H9 (cell line): Measurements from ENCODE around the gene DGKB. TPM values are rescaled to one million over a fixed set of nuclear protein-coding genes. Genes with fewer than 3 reads are reported as not detected.

Experiments
- DNase-seq: peaks from one replicate; pipeline ENCODE4 v3.0.0-alpha.2; 2017
- H2AFZ ChIP-seq: one replicate; pipeline ENCODE4 v1.6.1; 2013; ENCODE audit warnings: mild to moderate bottlenecking, low read length, control low read depth, moderate library complexity
- H2AK5ac ChIP-seq: 2 replicates; pipeline ENCODE4 v1.6.1; 2013; ENCODE audit warnings: low read length, control low read depth, mixed read lengths; ENCODE audit not compliant: insufficient read length
- H2BK120ac ChIP-seq: one replicate; pipeline ENCODE4 v1.6.1; 2013; ENCODE audit warnings: low read depth, mild to moderate bottlenecking, low read length, control low read depth, inconsistent platforms; ENCODE audit not compliant: poor library complexity, severe bottlenecking
- H2BK12ac ChIP-seq: 2 replicates; pipeline ENCODE4 v1.6.1; 2013; ENCODE audit warnings: low read length, control low read depth, mixed read lengths, low read depth; ENCODE audit not compliant: insufficient read length
- H2BK15ac ChIP-seq: 2 replicates; pipeline ENCODE4 v1.6.1; 2013; ENCODE audit warnings: low read depth, low read length, control low read depth
- H2BK20ac ChIP-seq: one replicate; pipeline ENCODE4 v1.6.1; 2013; ENCODE audit warnings: low read depth, mild to moderate bottlenecking, low read length, control low read depth, inconsistent platforms; ENCODE audit not compliant: poor library complexity, severe bottlenecking
- H2BK5ac ChIP-seq: 2 replicates; pipeline ENCODE4 v1.6.1; 2013; ENCODE audit warnings: low read length, control low read depth, mixed read lengths; ENCODE audit not compliant: insufficient read length
- H3K14ac ChIP-seq: 2 replicates; pipeline ENCODE4 v1.6.1; 2013; ENCODE audit warnings: low read length, control low read depth; ENCODE audit not compliant: insufficient read depth
- H3K18ac ChIP-seq: 2 replicates; pipeline ENCODE4 v1.6.1; 2013; ENCODE audit warnings: low read depth, mild to moderate bottlenecking, mixed read lengths, low read length, control low read depth; ENCODE audit not compliant: insufficient read length
- H3K23ac ChIP-seq: 2 replicates; pipeline ENCODE4 v1.6.1; 2013; ENCODE audit warnings: low read length, control low read depth, mixed read lengths, low read depth; ENCODE audit not compliant: insufficient read length
- H3K23me2 ChIP-seq: 2 replicates; pipeline ENCODE4 v1.6.1; 2013; ENCODE audit warnings: low read depth, mild to moderate bottlenecking, mixed read lengths, low read length, control low read depth; ENCODE audit not compliant: insufficient read length, poor library complexity, severe bottlenecking
- H3K27ac ChIP-seq: 2 replicates; pipeline ENCODE4 v1.5.1; 2013; ENCODE audit warnings: low read length, control low read depth, mixed read lengths, low read depth; ENCODE audit not compliant: insufficient read length
- H3K27me3 ChIP-seq: 2 replicates; pipeline ENCODE4 v1.6.1; 2013; ENCODE audit warnings: low read length, control low read depth, inconsistent platforms; ENCODE audit not compliant: insufficient read depth
- H3K4ac ChIP-seq: 2 replicates; pipeline ENCODE4 v1.6.1; 2013; ENCODE audit warnings: low read depth, mild to moderate bottlenecking, control low read depth, inconsistent platforms, low read length, moderate library complexity
- H3K4me1 ChIP-seq: 2 replicates; pipeline ENCODE4 v1.6.1; 2013; ENCODE audit warnings: low read length, control low read depth, inconsistent platforms; ENCODE audit not compliant: insufficient read depth
- H3K4me2 ChIP-seq: 2 replicates; pipeline ENCODE4 v1.6.1; 2013; ENCODE audit warnings: low read length, control low read depth, mixed read lengths; ENCODE audit not compliant: insufficient read length, insufficient read depth
- H3K56ac ChIP-seq: 2 replicates; pipeline ENCODE4 v1.6.1; 2013; ENCODE audit warnings: low read depth, mild to moderate bottlenecking, mixed read lengths, low read length, control low read depth; ENCODE audit not compliant: insufficient read length
- H3K79me1 ChIP-seq: 2 replicates; pipeline ENCODE4 v1.6.1; 2013; ENCODE audit warnings: low read depth, mild to moderate bottlenecking, moderate library complexity, low read length, control low read depth, inconsistent platforms; ENCODE audit not compliant: insufficient read depth, poor library complexity, severe bottlenecking
- H3K79me2 ChIP-seq: 2 replicates; pipeline ENCODE4 v1.6.1; 2013; ENCODE audit warnings: low read length, control low read depth, inconsistent platforms; ENCODE audit not compliant: insufficient read depth
- H3K9ac ChIP-seq: 2 replicates; pipeline ENCODE4 v1.6.1; 2013; ENCODE audit warnings: low read length, control low read depth, mixed read lengths; ENCODE audit not compliant: insufficient read length; ENCODE audit errors: extremely low read depth
- H3K9me3 ChIP-seq: one replicate; pipeline ENCODE4 v1.6.1; 2013; ENCODE audit warnings: low read depth, low read length, inconsistent platforms; ENCODE audit not compliant: control insufficient read depth
- H3T11ph ChIP-seq: one replicate; pipeline ENCODE4 v1.6.1; 2013; ENCODE audit warnings: mild to moderate bottlenecking, low read length, control low read depth, inconsistent platforms
- H4K20me1 ChIP-seq: one replicate; pipeline ENCODE4 v1.6.1; 2013; ENCODE audit not compliant: control insufficient read depth, insufficient read length, insufficient read depth
- H4K5ac ChIP-seq: 2 replicates; pipeline ENCODE4 v1.6.1; 2013; ENCODE audit warnings: low read depth, mild to moderate bottlenecking, mixed read lengths, low read length, control low read depth; ENCODE audit not compliant: insufficient read length
- H4K8ac ChIP-seq: replicated peaks from 2 replicates; pipeline ENCODE4 v1.6.1; 2013; ENCODE audit warnings: low read length, control low read depth, mixed read lengths, low read depth; ENCODE audit not compliant: insufficient read length
- H4K91ac ChIP-seq: 2 replicates; pipeline ENCODE4 v1.6.1; 2013; ENCODE audit warnings: low read depth, mild to moderate bottlenecking, moderate library complexity, mixed read lengths, low read length, control low read depth; ENCODE audit not compliant: insufficient read length
- H3K27ac Mint-ChIP-seq, 3 experiments: 2 replicates in 2 of 3; 3 replicates in 1 of 3; pipeline ENCODE4 v1.8.0; 2020 to 2021; ENCODE audit warnings: mixed read lengths in 3 of 3, mild to moderate bottlenecking in 1 of 3, moderate library complexity in 1 of 3
- H3K27me3 Mint-ChIP-seq: 2 replicates; pipeline ENCODE4 v1.8.0; 2021; ENCODE audit warnings: low read depth, mild to moderate bottlenecking, moderate library complexity, mixed read lengths
- H3K36me3 Mint-ChIP-seq, 3 experiments: 2 replicates in 2 of 3; 3 replicates in 1 of 3; pipeline ENCODE4 v1.8.0; 2020 to 2021; ENCODE audit warnings: low read depth in 3 of 3, mixed read lengths in 3 of 3; ENCODE audit not compliant: insufficient read depth in 1 of 3
- H3K4me1 Mint-ChIP-seq, 2 experiments: 2 replicates each; pipeline ENCODE4 v1.8.0; 2020; ENCODE audit warnings: mixed read lengths in 2 of 2
- H3K4me3 Mint-ChIP-seq, 2 experiments: 2 replicates in 1 of 2; 3 replicates in 1 of 2; pipeline ENCODE4 v1.8.0; 2020 to 2021; ENCODE audit warnings: mild to moderate bottlenecking in 2 of 2, mixed read lengths in 2 of 2, moderate library complexity in 1 of 2
- H3K9me3 Mint-ChIP-seq, 2 experiments: 2 replicates in 1 of 2; 3 replicates in 1 of 2; pipeline ENCODE4 v1.8.0; 2020; ENCODE audit warnings: mild to moderate bottlenecking in 2 of 2, mixed read lengths in 2 of 2, moderate library complexity in 1 of 2
- WGBS: extraction: QIAGEN DNeasy Blood & Tissue Kit; methylation state at CpG from one replicate; pipeline ENCODE4 v1.1.7; 2013; ENCODE audit warnings: missing lambda C conversion rate, low lambda C conversion rate, mixed read lengths; ENCODE audit not compliant: insufficient read length; ENCODE audit errors: extremely low coverage; 5-methylcytosine and 5-hydroxymethylcytosine counted together
- total RNA-seq: library from RNA; stranded (reverse); gene quantifications from 2 replicates; pipeline ENCODE4 v1.2.1, GENCODE V29; 2021
- TF ChIP-seq, protein P1 (sequence below): fragments of 200-600 bp; sonication (generic); conservative IDR thresholded peaks from 3 replicates; pipeline ENCODE4 v1.8.0; 2021; ENCODE audit warnings: antibody characterized with exemption, mild to moderate bottlenecking

DGKB gene
- total RNA-seq, 1 experiment from 2014 or later, result 0.26 TPM

DNA sequence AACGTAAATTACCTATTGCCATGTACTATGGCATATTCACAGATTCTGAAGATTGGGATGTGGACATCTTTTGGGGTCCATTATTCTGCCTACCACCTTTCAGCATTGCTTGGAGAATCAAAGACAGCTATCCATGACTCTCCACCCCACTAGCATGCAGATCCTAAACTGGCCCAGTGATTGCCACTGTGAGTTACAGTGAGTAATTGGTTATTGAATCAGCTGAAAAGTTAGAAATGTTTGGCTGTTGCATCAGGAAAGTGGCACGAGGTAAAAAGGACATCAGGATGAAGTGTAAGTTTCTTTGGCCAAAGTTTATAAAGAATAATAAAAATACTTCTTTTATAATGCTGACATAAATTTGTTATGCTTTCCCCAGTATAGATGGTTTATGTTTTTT lies 764.9 kb downstream of the DGKB start:
- Histone ChIP-seq H4K91ac (no peak overlapping the region), H4K20me1 (no peaks in the 10 kb centered on the region), H3K23me2 (no peaks in the 10 kb centered on the region), H2BK12ac (no peak overlapping the region), H3K9ac (no peak overlapping the region), H3K27me3 (no peaks in the 10 kb centered on the region), H3K14ac (no peak overlapping the region), H2AK5ac (no peak overlapping the region), H3K27ac (no peak overlapping the region), H4K5ac (no peak overlapping the region), H3K9me3 (no peaks in the 10 kb centered on the region), H3K4me1 (no peaks in the 10 kb centered on the region), H3K4ac (no peak overlapping the region), H2BK15ac (no peak overlapping the region), H2BK120ac (no peak overlapping the region), H3K18ac (no peak overlapping the region), H3T11ph (no peak overlapping the region), H3K79me1 (no peaks in the 10 kb centered on the region), H2BK5ac (no peak overlapping the region), H3K23ac (no peak overlapping the region), H2AFZ (no peak overlapping the region), H3K4me2 (no peak overlapping the region), H4K8ac (no peak overlapping the region), H3K79me2 (no peaks in the 10 kb centered on the region), H2BK20ac (no peak overlapping the region), H3K56ac (no peak overlapping the region)
- H3K4me1 Mint-ChIP-seq, result no peaks in the 10 kb centered on the region
- H3K27ac Mint-ChIP-seq, result no peak overlapping the region
- TF ChIP-seq, protein P1, sequence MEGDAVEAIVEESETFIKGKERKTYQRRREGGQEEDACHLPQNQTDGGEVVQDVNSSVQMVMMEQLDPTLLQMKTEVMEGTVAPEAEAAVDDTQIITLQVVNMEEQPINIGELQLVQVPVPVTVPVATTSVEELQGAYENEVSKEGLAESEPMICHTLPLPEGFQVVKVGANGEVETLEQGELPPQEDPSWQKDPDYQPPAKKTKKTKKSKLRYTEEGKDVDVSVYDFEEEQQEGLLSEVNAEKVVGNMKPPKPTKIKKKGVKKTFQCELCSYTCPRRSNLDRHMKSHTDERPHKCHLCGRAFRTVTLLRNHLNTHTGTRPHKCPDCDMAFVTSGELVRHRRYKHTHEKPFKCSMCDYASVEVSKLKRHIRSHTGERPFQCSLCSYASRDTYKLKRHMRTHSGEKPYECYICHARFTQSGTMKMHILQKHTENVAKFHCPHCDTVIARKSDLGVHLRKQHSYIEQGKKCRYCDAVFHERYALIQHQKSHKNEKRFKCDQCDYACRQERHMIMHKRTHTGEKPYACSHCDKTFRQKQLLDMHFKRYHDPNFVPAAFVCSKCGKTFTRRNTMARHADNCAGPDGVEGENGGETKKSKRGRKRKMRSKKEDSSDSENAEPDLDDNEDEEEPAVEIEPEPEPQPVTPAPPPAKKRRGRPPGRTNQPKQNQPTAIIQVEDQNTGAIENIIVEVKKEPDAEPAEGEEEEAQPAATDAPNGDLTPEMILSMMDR, result no peak
- no peaks in the 10 kb centered on the region for H3K27me3 Mint-ChIP-seq
- H3K4me3 Mint-ChIP-seq, result no peak overlapping the region
- WGBS, result no CpG with 5 or more reads among the region's 2 CpGs
- peaks cover 0 to 2% of the 10 kb centered on the region in 2 experiments; a peak in 1 of 5 replicates for H3K9me3 Mint-ChIP-seq
- no peaks in the 10 kb centered on the region; a peak in 2 of 7 replicates for H3K36me3 Mint-ChIP-seq
- no peak for DNase-seq
